ENCODE results near the gene ACTR3C. TPM values are rescaled to one million over a fixed set of nuclear protein-coding genes. Genes with fewer than 3 reads are reported as not detected.
A peak's percentile ranks its signal among the peaks of the same experiment; 100 is the strongest.

The ACTR3C gene
- total RNA-seq, 1 experiment from 2014 or later: 2.2 TPM

DNA sequence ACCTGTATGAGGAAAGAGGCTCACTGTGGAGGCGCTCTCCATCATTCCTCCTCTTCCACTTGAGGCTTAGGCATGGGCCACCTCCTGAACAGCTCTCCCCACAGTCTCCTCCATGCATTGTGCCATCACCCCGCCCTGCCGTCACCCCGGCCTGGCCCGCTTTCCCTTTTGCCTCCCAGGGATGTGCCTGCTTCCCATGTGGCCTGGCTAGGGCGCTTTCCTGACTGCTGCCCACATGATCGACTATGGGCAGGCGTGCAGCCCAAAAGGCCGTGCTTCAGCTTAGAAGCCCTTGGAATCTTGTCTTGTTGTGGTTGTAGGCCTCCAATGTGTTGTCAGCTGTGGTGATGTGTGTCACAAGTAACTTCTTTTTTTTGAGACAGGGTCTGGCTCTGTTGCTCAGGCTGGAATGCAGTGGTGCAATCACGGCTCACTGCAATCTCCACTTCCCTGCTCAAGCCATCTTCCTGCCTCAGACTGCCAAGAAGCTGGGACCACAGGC is 1.8 kb upstream of the ACTR3C start:
- peaks cover 15% of the 10 kb centered on the region; the same call in 1 of the 2 replicates for H3K4me1 ChIP-seq (ENCODE audit: insufficient read depth, low read length)
- Mint-ChIP-seq H3K4me3 (peak overlapping the region in 1 of 2 experiments; percentile 87; a peak in 2 of 5 replicates), H3K27ac (no peak overlapping the region; a peak in 1 of 7 replicates)

More for the DNA sequence above, 1.8 kb upstream of the ACTR3C start:
- H4K20me1 ChIP-seq (ENCODE audit: control insufficient read depth, insufficient read depth, insufficient read length): no peaks in the 10 kb centered on the region
- no peak overlapping the region for H2BK15ac ChIP-seq (ENCODE audit: low read depth, low read length)
- no peak overlapping the region for H3K23ac ChIP-seq (ENCODE audit: insufficient read length, low read depth, low read length)
- H3K56ac ChIP-seq (ENCODE audit: insufficient read length, low read depth, low read length): no peak overlapping the region
- TF ChIP-seq, protein P1, sequence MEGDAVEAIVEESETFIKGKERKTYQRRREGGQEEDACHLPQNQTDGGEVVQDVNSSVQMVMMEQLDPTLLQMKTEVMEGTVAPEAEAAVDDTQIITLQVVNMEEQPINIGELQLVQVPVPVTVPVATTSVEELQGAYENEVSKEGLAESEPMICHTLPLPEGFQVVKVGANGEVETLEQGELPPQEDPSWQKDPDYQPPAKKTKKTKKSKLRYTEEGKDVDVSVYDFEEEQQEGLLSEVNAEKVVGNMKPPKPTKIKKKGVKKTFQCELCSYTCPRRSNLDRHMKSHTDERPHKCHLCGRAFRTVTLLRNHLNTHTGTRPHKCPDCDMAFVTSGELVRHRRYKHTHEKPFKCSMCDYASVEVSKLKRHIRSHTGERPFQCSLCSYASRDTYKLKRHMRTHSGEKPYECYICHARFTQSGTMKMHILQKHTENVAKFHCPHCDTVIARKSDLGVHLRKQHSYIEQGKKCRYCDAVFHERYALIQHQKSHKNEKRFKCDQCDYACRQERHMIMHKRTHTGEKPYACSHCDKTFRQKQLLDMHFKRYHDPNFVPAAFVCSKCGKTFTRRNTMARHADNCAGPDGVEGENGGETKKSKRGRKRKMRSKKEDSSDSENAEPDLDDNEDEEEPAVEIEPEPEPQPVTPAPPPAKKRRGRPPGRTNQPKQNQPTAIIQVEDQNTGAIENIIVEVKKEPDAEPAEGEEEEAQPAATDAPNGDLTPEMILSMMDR (conservative IDR thresholded peaks at IDR 0.05): no peak
- no peaks in the 10 kb centered on the region for H3K9me3 Mint-ChIP-seq
- peaks cover 7% of the 10 kb centered on the region for H3K23me2 ChIP-seq (ENCODE audit: insufficient read length, low read depth, low read length, poor library complexity, severe bottlenecking)
- DNase-seq: no peak
- peaks cover 0 to 46% (median 0%) of the 10 kb centered on the region in 3 experiments; a peak in 3 of 7 replicates for H3K36me3 Mint-ChIP-seq (ENCODE audit: insufficient read depth in 1 of 3, low read depth in 3 of 3)
- no peak overlapping the region for H2BK12ac ChIP-seq (ENCODE audit: insufficient read length, low read depth, low read length)
- H3K9ac ChIP-seq (ENCODE audit: extremely low read depth, insufficient read length, low read length): no peak overlapping the region
- no peaks in the 10 kb centered on the region for H3K9me3 ChIP-seq (ENCODE audit: control insufficient read depth, low read depth, low read length)
- no peak overlapping the region for H3K14ac ChIP-seq (ENCODE audit: insufficient read depth, low read length)
- H3K27me3 ChIP-seq (ENCODE audit: insufficient read depth, low read length): no peaks in the 10 kb centered on the region
- H3K4me2 ChIP-seq (ENCODE audit: insufficient read depth, insufficient read length, low read length): no peak overlapping the region
- H2BK120ac ChIP-seq (ENCODE audit: low read depth, low read length, poor library complexity, severe bottlenecking): no peak overlapping the region
- H3K79me1 ChIP-seq (ENCODE audit: insufficient read depth, low read depth, low read length, poor library complexity, severe bottlenecking): no peaks in the 10 kb centered on the region
- no peak overlapping the region for H2AFZ ChIP-seq (ENCODE audit: low read length)
- H4K91ac ChIP-seq (ENCODE audit: insufficient read length, low read depth, low read length): no peak overlapping the region
- no peaks in the 10 kb centered on the region for H3K79me2 ChIP-seq (ENCODE audit: insufficient read depth, low read length)
- no peak overlapping the region for H2BK5ac ChIP-seq (ENCODE audit: insufficient read length, low read length)
- peaks cover 27% of the 10 kb centered on the region for H3K27me3 Mint-ChIP-seq (ENCODE audit: low read depth)
- peaks cover 39 to 50% of the 10 kb centered on the region in 2 experiments for H3K4me1 Mint-ChIP-seq
- H3K18ac ChIP-seq (ENCODE audit: insufficient read length, low read depth, low read length): no peak overlapping the region
- H3K4ac ChIP-seq (ENCODE audit: low read depth, low read length): no peak overlapping the region
- H2AK5ac ChIP-seq (ENCODE audit: insufficient read length, low read length): no peak overlapping the region
- H3T11ph ChIP-seq (ENCODE audit: low read length): no peak overlapping the region
- H4K5ac ChIP-seq (ENCODE audit: insufficient read length, low read depth, low read length): no peak overlapping the region
- no CpG with 5 or more reads among the region's 10 CpGs for WGBS (ENCODE audit: extremely low coverage, insufficient read length, low lambda C conversion rate)
- H4K8ac ChIP-seq (replicated peaks; ENCODE audit: insufficient read length, low read depth, low read length): no peak overlapping the region
- no peak overlapping the region for H2BK20ac ChIP-seq (ENCODE audit: low read depth, low read length, poor library complexity, severe bottlenecking)
- H3K27ac ChIP-seq (ENCODE audit: insufficient read length, low read depth, low read length): no peak overlapping the region

Data from H9 (cell line).